Muscle of arm (tissue), 12 donors: ENCODE data around the gene IL31RA. TPM values are rescaled to one million over a fixed set of nuclear protein-coding genes. Genes with fewer than 3 reads are reported as not detected.
"Not testable (repeated sequence)": the region's sequence is repeated elsewhere in the genome, so short reads cannot be mapped to it uniquely, and the experiment has no call there.

Experiments used
- DNase-seq: peaks from one replicate; pipeline ENCODE4 v3.0.0-alpha.2; 2013
- polyA plus RNA-seq, 12 donors: library from polyadenylated mRNA; unstranded; fragments of 120-200 nt; gene quantifications; one replicate each; pipeline ENCODE4 v1.2.1, GENCODE V29; 2013; ENCODE audit not compliant: insufficient read length in 12 of 12

Gene IL31RA
- polyA plus RNA-seq, 12 donors: 0.45 to 2.3 (median 0.99) TPM; not detected in 2

GRCh38 chr5:55925181-55925580, 74.0 kb downstream of the IL31RA start:
- no peak for DNase-seq

- DNase-seq: no peak
Observed at GRCh38 chr5:55925712-55926111, 74.6 kb downstream of the IL31RA start.

GRCh38 chr5:55926476-55926875, 75.3 kb downstream of the IL31RA start:
- no peak for DNase-seq

- DNase-seq: no peak
Observed at GRCh38 chr5:55927861-55928655, 76.9 kb downstream of the IL31RA start.

GRCh38 chr5:55929020-55929799, 78.1 kb downstream of the IL31RA start:
- no peak for DNase-seq

- no peak for DNase-seq
Observed at GRCh38 chr5:55932700-55933099, 81.5 kb downstream of the IL31RA start.

- DNase-seq: no peak
Observed at GRCh38 chr5:55933377-55934114, 82.4 kb downstream of the IL31RA start.

- DNase-seq: no peak
Observed at GRCh38 chr5:55934115-55934613, 83.0 kb downstream of the IL31RA start.

GRCh38 chr5:55934720-55935119, 83.6 kb downstream of the IL31RA start:
- no peak for DNase-seq

- DNase-seq: no peak
Observed at GRCh38 chr5:55935371-55935770, 84.2 kb downstream of the IL31RA start.

GRCh38 chr5:55936100-55936693, 85.0 kb downstream of the IL31RA start:
- peak; percentile 80 for DNase-seq

GRCh38 chr5:55937598-55937997, 86.4 kb downstream of the IL31RA start:
- not testable (repeated sequence) for DNase-seq

GRCh38 chr5:55941154-55941553, 90.0 kb downstream of the IL31RA start:
- DNase-seq: not testable (repeated sequence)

- no peak for DNase-seq
Observed at GRCh38 chr5:55959208-55959607, 108.1 kb downstream of the IL31RA start.

- no peak for DNase-seq
Observed at GRCh38 chr5:55960779-55961178, 109.6 kb downstream of the IL31RA start.

- no peak for DNase-seq
Observed at GRCh38 chr5:55965525-55965924, 114.4 kb downstream of the IL31RA start.

- no peak for DNase-seq
Observed at GRCh38 chr5:55966284-55966683, 115.1 kb downstream of the IL31RA start.

GRCh38 chr5:55969956-55970355, 118.8 kb downstream of the IL31RA start:
- DNase-seq: no peak
